GM19328 (cell line): ENCODE results near the gene LINC00237.

Source experiments
- ATAC-seq: cut with Tn5 transposase; IDR thresholded peaks from one replicate; pipeline ENCODE4 v1.9.1; 2021; ENCODE audit warnings: mild to moderate bottlenecking, moderate library complexity; ENCODE audit not compliant: unreplicated experiment

LINC00237 gene

DNA sequence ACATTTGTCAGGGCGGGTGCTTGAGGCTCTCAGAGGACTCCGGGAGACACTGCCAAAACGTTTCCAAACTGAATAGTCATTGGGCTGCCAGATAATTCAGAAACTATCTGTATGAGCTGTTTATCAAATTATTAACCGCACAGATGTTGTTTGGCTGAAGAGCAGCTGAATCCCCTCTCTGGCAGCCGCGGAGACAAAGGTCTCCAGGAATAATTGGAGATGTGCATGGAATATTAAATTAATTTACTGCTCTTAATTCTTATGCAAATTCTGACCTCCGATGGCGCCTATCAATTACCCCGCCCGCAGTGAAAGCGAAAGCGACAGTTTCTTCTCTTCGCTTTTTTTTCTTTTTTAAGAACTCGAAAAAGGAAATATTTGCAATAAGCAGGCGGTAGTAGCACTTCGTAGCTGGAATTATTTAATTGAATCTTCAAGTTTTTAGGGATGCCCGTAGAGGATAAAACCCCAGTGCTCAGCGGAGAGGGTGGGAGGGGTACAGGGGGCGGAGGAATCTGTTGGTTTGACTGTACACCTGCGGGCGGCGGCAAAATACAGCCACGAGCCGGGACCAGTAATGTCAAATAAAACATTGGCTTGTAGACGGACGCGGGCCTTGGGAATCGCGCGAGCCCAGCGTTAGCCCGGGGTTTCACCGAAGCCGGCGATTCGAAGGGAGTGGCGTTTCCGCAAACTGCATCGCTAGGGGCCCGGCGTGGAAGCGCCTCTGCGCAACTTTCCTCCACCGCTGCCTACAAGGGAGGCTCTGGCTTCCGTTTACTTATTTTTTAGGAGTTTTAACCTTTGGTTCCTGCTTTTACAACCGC is 6.2 kb downstream of the LINC00237 start:
- peak; percentile 39 for ATAC-seq

- no peak for ATAC-seq
These were observed 9.7 kb downstream of the LINC00237 start for GRCh38 chr20:21096321-21097043.

DNA sequence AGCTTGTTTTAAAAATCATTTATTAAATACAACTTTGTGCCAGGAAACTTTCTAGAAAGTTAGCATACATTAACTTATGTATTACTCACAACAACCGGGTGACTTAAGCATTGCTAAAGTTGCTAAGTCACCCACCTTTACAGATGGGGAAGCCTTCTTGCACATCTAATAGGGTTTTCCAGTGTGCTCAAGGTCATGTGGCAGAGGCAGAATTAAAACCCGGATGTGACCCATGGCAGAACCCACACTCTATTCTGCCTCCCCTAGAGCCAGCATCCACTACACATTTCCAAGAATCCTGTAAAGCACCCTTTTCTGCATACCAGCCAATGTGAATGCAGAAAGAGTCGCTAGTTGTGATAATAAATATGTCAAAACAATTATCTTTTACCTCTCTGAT is 13.4 kb downstream of the LINC00237 start:
- no peak for ATAC-seq

GRCh38 chr20:21090721-21091120 is 15.4 kb downstream of the LINC00237 start:
- no peak for ATAC-seq

- ATAC-seq = no peak
These were observed 16.0 kb downstream of the LINC00237 start for GRCh38 chr20:21090111-21090618.

DNA sequence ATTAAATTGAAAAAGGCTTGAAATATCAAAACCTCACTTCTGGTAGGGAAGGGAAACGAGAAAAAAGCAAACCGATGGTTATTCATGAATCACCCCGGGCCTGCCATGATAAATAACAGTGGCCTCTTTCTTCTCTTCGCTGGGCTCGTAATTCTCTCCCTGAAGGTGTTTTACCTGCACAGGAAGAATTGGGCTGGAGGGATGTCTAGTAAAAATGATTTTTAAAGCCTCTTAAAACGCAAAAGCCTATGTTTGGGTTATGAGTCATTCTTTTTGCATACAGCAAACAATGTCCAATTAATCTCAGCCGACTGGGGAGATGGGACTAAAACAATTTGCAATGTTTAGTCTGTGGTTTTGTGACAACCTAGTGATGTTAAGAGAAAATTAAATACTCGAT is 16.8 kb downstream of the LINC00237 start:
- no peak for ATAC-seq

DNA sequence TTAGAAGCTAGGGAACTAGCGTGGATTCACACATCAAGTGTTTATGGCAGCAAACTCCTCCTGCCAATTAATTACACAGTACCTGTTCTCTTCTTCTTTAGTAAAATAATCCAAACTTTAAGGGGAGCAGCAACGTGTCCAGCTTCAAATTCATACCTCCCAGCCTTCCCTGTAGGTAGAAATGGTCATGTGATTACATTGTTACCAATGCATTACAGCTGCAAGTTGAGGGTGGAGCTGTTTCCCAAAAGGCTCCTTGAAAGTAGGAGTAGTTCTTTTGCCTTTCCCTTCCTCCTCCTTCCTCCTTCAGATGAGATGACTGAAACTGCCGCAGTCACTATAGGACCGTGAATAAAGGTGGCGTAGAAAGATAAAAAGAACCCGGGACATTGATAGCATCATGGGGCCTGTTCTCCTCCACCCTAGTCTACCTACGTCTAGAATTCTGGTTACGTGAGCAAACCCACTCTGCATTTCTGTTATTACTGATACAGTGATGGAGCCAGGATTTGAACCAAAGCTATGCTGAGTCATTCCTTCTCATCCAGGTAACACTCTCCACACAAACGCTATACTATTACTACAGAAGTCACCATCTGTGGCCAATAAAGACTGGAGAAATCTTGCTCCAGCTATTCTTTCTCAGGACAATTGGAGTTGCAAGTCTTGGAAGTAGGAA is 18.2 kb downstream of the LINC00237 start:
- no peak for ATAC-seq

GRCh38 chr20:21083825-21084325 is 22.3 kb downstream of the LINC00237 start:
- ATAC-seq = no peak

- no peak for ATAC-seq
These were observed 23.6 kb downstream of the LINC00237 start for GRCh38 chr20:21082584-21082983.

- ATAC-seq = no peak
These were observed 28.3 kb downstream of the LINC00237 start for GRCh38 chr20:21077809-21078345.

DNA sequence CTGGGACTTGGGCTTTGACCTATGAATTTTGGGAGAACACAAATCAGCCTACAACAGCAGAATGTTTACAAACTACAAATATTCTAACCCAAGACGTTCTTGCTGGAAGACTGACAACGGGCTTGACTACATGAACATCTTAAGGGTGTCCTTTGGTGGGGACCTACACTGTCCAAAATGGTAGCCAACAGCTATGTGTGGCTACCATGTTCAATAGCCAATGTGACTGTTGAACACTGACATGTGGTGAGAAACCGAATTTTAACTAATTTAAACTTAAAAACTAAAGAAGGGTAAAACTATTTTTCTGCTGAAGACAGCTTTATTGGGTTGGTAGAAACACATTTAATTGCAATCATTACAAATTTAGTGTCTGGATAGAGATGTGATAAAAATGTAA is 30.1 kb downstream of the LINC00237 start:
- ATAC-seq = no peak

- no peak for ATAC-seq
These were observed 30.7 kb downstream of the LINC00237 start for GRCh38 chr20:21075471-21075870.

- peak; percentile 80 for ATAC-seq
These were observed 31.4 kb downstream of the LINC00237 start for GRCh38 chr20:21074605-21075336.

DNA sequence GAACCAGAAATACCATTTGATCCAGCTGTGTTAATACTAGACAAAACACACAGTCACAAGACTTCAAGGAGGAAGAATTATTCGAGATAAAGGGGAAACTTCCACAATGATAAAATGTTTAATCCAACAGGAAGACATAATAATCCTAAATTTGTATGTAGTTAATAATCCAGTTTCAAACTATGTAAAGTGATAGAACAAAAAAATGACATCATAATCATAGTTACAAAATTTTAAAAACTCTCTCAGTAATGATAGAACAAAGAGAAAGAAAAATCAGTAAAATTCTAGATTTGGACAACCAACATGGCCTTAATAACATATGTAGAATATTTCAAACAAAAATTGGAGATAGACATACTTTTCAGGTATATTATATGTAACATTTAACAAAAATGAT is 38.9 kb downstream of the LINC00237 start:
- no peak for ATAC-seq

DNA sequence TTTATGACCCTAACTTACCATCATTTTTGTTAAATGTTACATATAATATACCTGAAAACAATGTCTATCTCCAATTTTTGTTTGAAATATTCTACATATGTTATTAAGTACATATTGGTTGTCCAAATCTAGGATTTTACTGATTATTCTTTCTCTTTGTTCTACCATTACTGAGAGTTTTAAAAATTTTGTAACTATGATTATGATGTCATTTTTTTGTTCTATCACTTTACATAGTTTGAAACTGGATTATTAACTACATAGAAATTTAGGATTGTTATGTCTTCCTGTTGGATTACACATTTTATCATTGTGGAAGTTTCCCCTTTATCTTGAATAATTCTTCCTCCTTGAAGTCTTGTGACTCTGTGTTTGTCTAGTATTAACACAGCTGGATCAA is 41.2 kb downstream of the LINC00237 start:
- ATAC-seq = no peak

DNA sequence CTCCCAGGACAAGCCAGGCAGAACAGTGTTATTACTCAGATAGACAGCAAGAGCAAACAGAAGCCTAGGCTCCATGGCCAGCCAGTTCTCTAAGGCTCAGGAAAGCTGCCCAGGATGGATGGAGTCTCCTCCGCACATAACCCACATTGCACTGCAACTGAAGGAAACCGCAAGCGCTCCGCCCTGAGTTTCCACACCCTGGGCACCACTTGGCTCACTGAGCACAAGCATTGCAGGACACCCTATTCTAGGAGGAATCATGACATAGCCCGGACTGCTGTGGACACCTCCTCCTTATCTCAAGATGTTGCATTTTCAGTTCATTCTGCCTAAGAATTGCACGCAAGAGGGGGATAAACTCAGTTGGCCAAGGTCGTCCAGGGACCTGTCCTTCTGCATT is 42.9 kb downstream of the LINC00237 start:
- no peak for ATAC-seq

DNA sequence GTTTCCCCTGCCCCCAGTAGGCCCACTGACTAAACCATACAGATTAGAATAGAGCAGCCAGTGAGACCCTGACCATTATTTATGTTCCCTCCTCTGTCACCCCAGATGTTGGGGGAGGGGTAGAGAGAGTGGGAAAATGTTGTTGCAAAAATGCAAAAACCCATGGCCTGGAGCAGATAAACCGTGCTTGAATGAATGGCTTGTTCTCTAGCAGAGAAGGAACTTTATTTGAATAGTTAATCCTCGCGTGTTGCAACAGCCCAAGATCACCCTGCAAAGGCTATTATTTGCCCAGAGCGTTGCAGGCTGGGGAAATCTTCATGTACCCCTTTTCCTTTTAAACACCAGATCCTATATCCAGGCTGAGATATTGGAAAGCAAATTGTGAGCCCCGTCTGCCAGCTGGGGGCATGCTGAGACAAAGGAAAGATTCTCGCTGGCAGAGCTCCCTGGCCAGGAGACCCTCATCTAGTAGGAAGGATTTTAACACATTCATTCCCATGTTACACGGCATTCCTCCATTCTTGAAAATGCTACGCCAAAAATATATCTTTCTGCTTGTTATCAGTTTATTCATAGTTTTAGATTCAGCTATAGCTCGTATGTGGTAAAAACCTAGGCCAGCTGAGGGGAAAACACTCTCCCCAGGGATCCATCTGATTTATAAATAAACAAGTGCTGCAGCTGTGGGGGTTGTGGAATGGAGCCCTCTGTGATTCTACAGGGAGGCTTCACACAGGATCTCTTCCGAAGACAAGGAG is 53.0 kb downstream of the LINC00237 start:
- no peak for ATAC-seq

DNA sequence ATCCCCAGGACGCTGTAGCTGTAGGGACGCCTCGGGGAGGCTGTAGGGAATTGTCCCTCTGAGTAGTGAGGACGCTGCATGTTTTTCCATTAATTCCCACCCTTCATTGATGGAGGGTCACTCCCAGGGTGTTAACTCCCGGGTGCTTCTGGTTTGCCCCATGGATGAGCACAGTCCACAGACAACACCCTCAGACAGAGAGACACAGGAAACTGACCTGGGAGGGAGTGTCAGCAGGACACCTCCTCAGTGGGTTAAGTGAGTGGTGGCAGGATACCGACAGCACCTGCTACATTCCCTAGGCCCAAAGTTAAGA is 53.5 kb downstream of the LINC00237 start:
- ATAC-seq = no peak

DNA sequence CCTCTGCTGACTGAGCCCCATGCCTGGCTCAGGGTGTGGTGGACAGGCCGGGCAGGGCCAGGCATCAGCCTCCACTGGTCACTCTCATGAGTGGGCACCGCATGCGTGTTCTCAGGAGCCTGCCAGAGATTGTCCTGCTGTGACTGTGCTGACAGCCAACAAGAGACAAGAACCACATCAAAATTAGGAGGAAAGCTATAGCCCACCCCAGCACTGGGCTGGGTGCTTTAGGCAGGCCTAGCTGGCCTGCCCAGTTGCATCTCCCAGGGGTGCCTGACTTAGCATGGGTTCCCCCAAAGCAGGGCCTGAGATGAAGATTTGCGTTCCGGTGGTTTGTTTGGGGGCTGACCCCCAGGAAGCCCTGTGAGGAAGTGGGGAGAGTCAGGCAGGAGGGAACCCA is 53.9 kb downstream of the LINC00237 start:
- ATAC-seq = no peak

- ATAC-seq = no peak
These were observed 55.4 kb downstream of the LINC00237 start for GRCh38 chr20:21050710-21051109.
